SH-SY5Y (cell line): Measurements from ENCODE around the gene FOLR3.
"Not testable (repeated sequence)": the region's sequence is repeated elsewhere in the genome, so short reads cannot be mapped to it uniquely, and the experiment has no call there.

Experiments used
- GATA2 ChIP-seq: IDR thresholded peaks from 2 replicates; pipeline ENCODE4 v1.6.1; 2011; ENCODE audit warnings: mild to moderate bottlenecking, low read depth, low read length
- GATA3 ChIP-seq: IDR thresholded peaks from 2 replicates; pipeline ENCODE4 v1.6.1; 2011; ENCODE audit warnings: low read depth, mild to moderate bottlenecking, low read length, moderate library complexity

FOLR3 gene

GRCh38 chr11:72135473-72135872, at the start of gene FOLR3:
FOLR3 (plus strand) TSS chr11:72135725; CDS start chr11:72135953, 228 bp downstream.
- TF ChIP-seq GATA3, GATA2: not testable (repeated sequence)

DNA sequence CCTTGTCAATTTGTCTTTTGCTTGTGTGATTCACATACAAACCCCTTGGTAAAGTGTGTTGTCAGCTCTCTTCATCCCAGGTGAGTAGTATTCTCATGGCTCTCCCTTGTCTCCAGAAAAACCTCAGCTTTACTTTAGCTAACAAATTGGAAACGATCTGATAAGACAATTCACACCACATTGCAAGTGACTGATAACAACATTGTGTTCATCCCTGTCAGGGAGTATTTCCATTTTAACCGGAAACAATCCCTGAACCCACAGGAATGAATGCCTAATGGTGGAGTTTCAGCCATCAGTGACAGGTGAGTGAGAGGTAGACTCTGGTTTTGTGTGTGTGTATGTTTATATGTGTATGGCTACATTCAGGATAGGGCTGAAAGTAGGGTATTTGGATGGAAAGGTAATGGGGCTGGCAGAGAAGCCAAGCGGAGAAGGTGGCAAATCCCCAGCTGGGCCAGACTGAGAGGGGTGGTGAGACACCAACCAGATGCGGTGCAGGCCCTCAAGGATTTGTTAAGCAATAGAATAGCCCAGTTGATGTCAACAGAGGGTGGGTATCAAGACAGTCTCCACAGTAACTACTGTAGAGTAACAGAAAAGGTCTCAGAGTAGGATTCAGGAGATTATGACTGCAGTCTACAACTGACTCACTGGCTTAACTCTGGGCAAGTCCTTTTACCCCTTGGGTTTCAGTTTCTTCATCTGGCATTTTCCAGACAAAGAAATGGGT, 47.3 kb upstream of the FOLR3 start:
- TF ChIP-seq GATA3 (no peak), GATA2 (no peak)

- TF ChIP-seq GATA3 (no peak), GATA2 (no peak)
Measured at GRCh38 chr11:72091292-72091691, 44.2 kb upstream of the FOLR3 start.

DNA sequence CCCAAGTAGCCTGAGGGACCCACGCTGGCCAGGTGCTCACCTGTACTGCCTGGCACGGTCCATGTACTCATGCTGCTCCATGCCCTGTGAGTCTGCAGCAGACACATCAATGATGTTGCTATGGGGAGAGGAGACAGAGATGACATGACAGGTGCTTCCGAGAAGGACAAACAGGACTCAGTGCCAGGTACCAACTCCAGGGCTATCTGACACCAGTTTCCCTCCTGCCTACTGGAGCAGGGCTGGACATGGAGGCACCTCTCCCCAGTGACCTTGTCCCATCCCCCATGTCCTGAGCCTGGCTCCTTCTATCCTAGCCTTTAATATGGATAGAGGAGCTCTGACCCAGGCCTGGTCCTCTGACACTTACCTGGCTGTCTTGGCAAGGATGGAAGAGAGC, 36.8 kb upstream of the FOLR3 start:
- TF ChIP-seq GATA2, result no peak
- no peak for TF ChIP-seq GATA3

GRCh38 chr11:72100009-72100408, 35.5 kb upstream of the FOLR3 start:
- no peak for TF ChIP-seq GATA2
- TF ChIP-seq GATA3, result no peak

GRCh38 chr11:72100462-72100861, 35.1 kb upstream of the FOLR3 start:
- no peak for TF ChIP-seq GATA3
- TF ChIP-seq GATA2, result no peak

DNA sequence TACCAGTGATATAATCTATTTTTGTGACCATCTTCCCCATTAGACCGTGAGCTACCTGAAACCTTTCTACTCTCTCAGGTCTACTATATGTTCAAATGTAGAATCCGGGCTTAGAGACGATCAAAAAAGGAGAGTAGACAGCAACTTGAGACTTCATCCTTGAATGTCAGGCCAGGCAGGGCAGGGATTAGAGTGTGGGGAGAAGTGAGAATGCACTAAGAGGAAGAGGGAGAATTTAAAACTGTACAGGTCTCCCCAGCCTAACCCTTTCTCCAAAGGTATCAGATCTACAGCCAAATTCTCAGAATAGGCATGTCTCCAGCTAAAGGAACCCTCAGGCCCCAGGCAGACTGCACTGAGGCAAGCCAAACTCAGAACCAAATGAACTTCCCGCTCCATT, 33.4 kb upstream of the FOLR3 start:
- TF ChIP-seq GATA3 (no peak), GATA2 (no peak)

- no peak for TF ChIP-seq GATA3
- no peak for TF ChIP-seq GATA2
Measured at GRCh38 chr11:72102631-72102945, 32.9 kb upstream of the FOLR3 start.

DNA sequence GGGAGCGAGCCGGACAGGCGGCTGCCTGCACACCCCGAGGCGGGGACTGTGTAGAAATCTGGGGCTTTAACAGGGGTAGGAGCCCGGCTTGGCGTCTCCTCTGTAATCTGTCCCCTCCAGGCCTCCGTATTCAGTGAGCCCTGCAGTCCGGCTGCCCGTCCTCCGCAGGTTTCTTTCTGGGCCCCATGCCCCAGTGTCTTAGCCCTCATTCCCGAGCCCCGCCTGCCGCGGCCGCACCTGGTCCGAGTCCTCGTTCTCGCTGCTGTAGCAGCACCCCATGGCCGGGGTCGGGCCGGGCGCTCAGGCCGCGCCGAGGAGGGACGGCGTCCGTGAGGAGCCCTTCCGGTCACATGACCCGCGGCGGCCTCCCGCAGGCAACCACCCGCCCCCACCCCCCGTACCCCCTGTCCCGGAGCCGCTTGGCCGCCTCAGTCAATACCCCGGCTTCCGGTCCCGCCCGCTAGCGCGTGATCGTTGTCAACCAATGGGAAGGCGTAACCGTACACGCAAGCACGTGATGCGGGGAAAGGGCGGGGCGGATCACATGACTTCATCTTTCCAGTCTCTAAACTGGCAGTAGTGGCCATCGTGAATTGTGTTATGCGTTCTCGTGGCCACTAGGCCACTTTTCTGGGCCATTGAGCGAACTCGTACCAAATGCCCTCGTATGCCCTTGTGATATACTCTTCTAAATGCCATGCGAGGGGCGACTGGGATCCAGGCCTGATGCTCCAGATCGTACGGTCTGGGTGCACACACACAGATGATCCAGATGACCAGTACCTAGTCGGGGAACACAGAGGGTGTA, 32.4 kb upstream of the FOLR3 start, which contains the start of gene LAMTOR1:
Gene LAMTOR1, minus strand, starts transcription at position 352 of the 808 bp plus-strand sequence. Its CDS starts 73 bp downstream, at position 279.
- TF ChIP-seq GATA2 (no peak), GATA3 (no peak)

DNA sequence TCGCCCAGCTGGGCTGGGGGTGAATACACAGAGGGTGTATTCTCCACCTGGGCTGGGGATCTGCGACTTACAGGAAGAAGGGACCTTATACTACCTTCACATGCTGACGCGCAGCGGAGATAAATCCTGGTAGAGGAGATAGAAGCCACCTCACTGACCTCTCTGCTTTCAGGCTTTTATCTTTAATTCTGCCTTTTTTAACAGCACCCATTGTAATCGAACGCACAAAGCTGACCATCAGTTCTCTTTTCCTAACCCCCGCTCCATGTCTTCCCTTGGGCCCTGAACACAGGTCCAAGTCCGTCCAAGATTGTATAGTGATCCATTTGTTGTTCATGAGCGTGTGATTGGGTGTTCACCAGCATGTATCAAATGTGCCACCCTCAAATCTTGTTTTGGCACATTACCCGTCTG, 31.8 kb upstream of the FOLR3 start:
- no peak for TF ChIP-seq GATA2
- no peak for TF ChIP-seq GATA3

DNA sequence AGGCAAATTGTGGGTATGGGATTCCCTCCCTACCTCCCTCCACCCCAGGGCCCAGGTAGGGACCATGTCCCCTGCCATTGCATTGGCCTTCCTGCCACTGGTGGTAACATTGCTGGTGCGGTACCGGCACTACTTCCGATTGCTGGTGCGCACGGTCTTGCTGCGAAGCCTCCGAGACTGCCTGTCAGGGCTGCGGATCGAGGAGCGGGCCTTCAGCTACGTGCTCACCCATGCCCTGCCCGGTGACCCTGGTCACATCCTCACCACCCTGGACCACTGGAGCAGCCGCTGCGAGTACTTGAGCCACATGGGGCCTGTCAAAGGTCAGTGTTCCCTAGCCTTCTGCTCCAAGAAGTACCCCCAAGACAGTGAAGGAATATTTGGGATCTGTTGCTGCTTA, 29.6 kb upstream of the FOLR3 start, which contains the start of gene TOMT:
Gene TOMT, plus strand, starts transcription at position 37 of the 400 bp plus-strand sequence. Its CDS starts 28 bp downstream, at position 65.
- TF ChIP-seq GATA3 (no peak), GATA2 (no peak)

DNA sequence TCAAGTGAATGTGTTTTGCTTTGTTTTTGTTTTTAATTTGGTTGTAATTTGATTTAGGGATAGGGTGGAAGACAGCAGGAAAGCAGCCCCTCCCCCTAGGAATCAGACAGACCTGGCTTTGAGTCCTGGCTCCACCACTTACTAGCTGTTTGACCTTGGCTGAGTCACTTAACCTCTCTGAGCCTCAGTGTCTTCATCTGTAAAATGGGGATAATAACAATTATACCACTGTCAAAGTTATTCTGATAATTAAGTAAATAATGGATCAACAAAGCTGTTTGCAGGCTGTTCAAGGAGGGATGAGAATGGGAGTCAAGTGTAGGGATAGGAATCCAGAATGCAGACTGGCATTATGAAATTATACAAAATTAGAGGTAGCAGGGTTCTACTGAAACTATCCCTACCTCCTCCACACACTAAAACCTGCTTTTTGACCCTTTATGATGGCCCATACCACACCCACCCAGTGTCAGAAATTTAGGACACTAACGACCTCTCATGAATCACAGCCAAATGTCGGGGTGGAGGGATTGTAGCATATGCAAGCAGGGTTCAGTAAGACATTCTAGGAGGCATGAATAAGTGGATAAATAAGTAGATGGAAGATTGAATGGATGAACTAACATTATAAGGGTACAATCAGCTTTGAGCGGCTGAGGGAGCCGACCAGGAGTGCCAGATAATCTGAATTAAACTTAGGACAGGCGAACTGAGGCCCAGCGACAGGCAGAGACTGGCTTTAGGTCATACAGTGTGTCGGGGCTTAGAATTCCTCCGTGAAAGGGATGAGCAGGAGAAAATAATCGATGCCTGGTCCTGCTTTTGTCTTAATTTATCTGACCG, 24.0 kb upstream of the FOLR3 start:
- no peak for TF ChIP-seq GATA2
- no peak for TF ChIP-seq GATA3

DNA sequence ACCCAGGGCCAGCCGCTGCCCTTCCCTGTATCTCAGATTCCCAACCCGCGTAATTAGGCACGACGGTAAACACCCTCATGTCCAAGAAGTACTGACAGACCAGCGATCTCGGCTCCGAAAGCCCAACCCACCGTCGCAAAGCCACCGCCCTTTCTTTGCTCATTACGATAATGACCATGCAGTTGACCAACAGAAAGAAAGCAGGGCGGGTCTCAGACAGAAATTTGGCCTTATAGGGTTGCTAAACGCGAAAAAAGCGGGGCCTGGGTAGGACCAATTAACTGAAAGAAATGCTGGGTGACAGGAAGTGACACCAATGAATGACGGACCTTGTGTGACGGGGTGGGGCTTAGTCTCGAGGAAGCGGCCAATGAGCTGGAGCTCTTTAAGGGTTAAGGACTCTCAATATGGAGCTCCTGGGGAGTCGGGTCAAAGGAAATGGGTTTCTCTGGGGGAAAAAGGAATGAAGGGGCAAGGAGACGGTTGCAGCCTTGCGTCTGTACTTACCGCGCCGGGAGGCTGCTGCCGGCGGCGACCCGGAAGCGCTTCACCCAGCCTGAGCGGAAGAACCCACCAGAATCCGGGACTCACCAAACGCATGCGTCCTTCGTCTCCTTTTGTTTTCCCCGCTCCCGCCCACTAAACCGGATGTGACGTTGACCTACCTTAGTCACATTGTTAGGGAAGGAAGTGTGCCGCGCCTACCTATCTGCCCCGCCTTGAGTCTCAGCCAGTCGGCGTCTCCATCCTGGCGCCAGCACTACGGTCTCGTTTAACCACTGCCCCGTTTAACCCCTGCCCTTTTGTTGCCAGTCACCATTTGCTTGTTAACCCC, 23.2 kb upstream of the FOLR3 start, which contains the start of gene ANAPC15:
Gene ANAPC15, minus strand, starts transcription at position 553 of the 835 bp plus-strand sequence. CDS start 1,419 bp downstream, outside the sequence.
- TF ChIP-seq GATA3 (no peak), GATA2 (no peak)
